DOHH2 (cell line): ENCODE results near the gene IGSF9B.

Source experiments
- H3F3A ChIP-seq: fragments of 200-600 bp; sonication (generic), shearing (Covaris generic); 2 replicates; pipeline ENCODE4 v1.6.0; 2016; ENCODE audit warnings: antibody characterized with exemption, mild to moderate bottlenecking; ENCODE audit not compliant: control insufficient read depth, insufficient read depth
- H3K27ac ChIP-seq: fragments of 200-600 bp; sonication (generic); 2 replicates; pipeline ENCODE4 v1.5.1; 2014; ENCODE audit warnings: low read depth, mild to moderate bottlenecking, low read length, moderate library complexity
- H3K27me3 ChIP-seq: fragments of 200-600 bp; sonication (generic); 2 replicates; pipeline ENCODE4 v1.6.1; 2014; ENCODE audit warnings: mild to moderate bottlenecking, low read length, mixed read lengths; ENCODE audit not compliant: control insufficient read depth
- H3K36me3 ChIP-seq: fragments of 200-600 bp; sonication (generic); 2 replicates; pipeline ENCODE4 v1.6.1; 2014; ENCODE audit warnings: mild to moderate bottlenecking, low read length, moderate library complexity, mixed read lengths; ENCODE audit not compliant: control insufficient read depth
- H3K4me1 ChIP-seq: fragments of 200-600 bp; sonication (generic); 2 replicates; pipeline ENCODE4 v1.6.1; 2014; ENCODE audit warnings: mild to moderate bottlenecking, low read length, mixed read lengths; ENCODE audit not compliant: control insufficient read depth
- H3K4me2 ChIP-seq: fragments of 200-600 bp; sonication (generic); 2 replicates; pipeline ENCODE4 v1.6.0; 2014; ENCODE audit warnings: mild to moderate bottlenecking, low read length, moderate library complexity
- H3K4me3 ChIP-seq: fragments of 200-600 bp; sonication (generic); 2 replicates; pipeline ENCODE4 v1.5.1; 2014; ENCODE audit warnings: mild to moderate bottlenecking, low read length, mixed read lengths
- H3K79me2 ChIP-seq: fragments of 200-600 bp; sonication (generic); 2 replicates; pipeline ENCODE4 v1.6.1; 2014; ENCODE audit warnings: mild to moderate bottlenecking, low read length, mixed read lengths; ENCODE audit not compliant: control insufficient read depth
- H3K9me2 ChIP-seq: fragments of 200-600 bp; sonication (generic); replicated peaks from 2 replicates; pipeline ENCODE4 v1.6.1; 2014; ENCODE audit warnings: mild to moderate bottlenecking, low read length, mixed read lengths; ENCODE audit not compliant: control insufficient read depth
- H3K9me3 ChIP-seq: fragments of 200-600 bp; sonication (generic); 2 replicates; pipeline ENCODE4 v1.6.1; 2014; ENCODE audit warnings: antibody characterized with exemption, low read length, mixed read lengths; ENCODE audit not compliant: control insufficient read depth, insufficient read depth
- H4K20me1 ChIP-seq: fragments of 200-600 bp; sonication (generic); 2 replicates; pipeline ENCODE4 v1.6.0; 2014; ENCODE audit warnings: low read depth, mild to moderate bottlenecking, antibody characterized with exemption, low read length, moderate library complexity; ENCODE audit not compliant: control insufficient read depth, insufficient read depth
- EZH2phosphoT487 ChIP-seq: fragments of 200-600 bp; sonication (generic); IDR thresholded peaks from 2 replicates; pipeline ENCODE4 v1.6.1; 2017; ENCODE audit warnings: borderline replicate concordance, mild to moderate bottlenecking, antibody characterized with exemption, low read length, moderate library complexity, mixed read lengths
- TF ChIP-seq, protein P1 (sequence below): fragments of 200-600 bp; sonication (generic); IDR thresholded peaks from one replicate; pipeline ENCODE4 v1.5.1; 2014; ENCODE audit warnings: antibody characterized with exemption, mild to moderate bottlenecking, low read depth, low read length; ENCODE audit not compliant: poor library complexity, severe bottlenecking

The IGSF9B gene

GRCh38 chr11:133892584-133893380 lies 64.0 kb downstream of the IGSF9B start:
- Histone ChIP-seq H3K27me3 (no peaks in the 10 kb centered on the region), H3K27ac (no peak overlapping the region), H3K4me1 (no peaks in the 10 kb centered on the region), H3K9me3 (no peaks in the 10 kb centered on the region), H3K4me2 (no peak overlapping the region), H3K9me2 (no peaks in the 10 kb centered on the region), H3F3A (no peaks in the 10 kb centered on the region), H4K20me1 (no peaks in the 10 kb centered on the region), H3K79me2 (no peaks in the 10 kb centered on the region), H3K36me3 (no peaks in the 10 kb centered on the region), H3K4me3 (no peak overlapping the region)
- no peak for TF ChIP-seq EZH2phosphoT487
- TF ChIP-seq, protein P1, sequence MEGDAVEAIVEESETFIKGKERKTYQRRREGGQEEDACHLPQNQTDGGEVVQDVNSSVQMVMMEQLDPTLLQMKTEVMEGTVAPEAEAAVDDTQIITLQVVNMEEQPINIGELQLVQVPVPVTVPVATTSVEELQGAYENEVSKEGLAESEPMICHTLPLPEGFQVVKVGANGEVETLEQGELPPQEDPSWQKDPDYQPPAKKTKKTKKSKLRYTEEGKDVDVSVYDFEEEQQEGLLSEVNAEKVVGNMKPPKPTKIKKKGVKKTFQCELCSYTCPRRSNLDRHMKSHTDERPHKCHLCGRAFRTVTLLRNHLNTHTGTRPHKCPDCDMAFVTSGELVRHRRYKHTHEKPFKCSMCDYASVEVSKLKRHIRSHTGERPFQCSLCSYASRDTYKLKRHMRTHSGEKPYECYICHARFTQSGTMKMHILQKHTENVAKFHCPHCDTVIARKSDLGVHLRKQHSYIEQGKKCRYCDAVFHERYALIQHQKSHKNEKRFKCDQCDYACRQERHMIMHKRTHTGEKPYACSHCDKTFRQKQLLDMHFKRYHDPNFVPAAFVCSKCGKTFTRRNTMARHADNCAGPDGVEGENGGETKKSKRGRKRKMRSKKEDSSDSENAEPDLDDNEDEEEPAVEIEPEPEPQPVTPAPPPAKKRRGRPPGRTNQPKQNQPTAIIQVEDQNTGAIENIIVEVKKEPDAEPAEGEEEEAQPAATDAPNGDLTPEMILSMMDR, result no peak

GRCh38 chr11:133892126-133892525 lies 64.6 kb downstream of the IGSF9B start:
- H3K4me2 ChIP-seq, result no peak overlapping the region
- H3K4me1 ChIP-seq, result no peaks in the 10 kb centered on the region
- no peak overlapping the region for H3K27ac ChIP-seq
- H3K36me3 ChIP-seq, result no peaks in the 10 kb centered on the region
- no peaks in the 10 kb centered on the region for H3K27me3 ChIP-seq
- no peak overlapping the region for H3K4me3 ChIP-seq
- TF ChIP-seq, protein P1, result no peak
- TF ChIP-seq EZH2phosphoT487, result no peak
- no peaks in the 10 kb centered on the region for H4K20me1 ChIP-seq
- no peaks in the 10 kb centered on the region for H3K9me2 ChIP-seq
- H3K9me3 ChIP-seq, result no peaks in the 10 kb centered on the region
- no peaks in the 10 kb centered on the region for H3F3A ChIP-seq
- no peaks in the 10 kb centered on the region for H3K79me2 ChIP-seq

- Histone ChIP-seq H4K20me1 (no peaks in the 10 kb centered on the region), H3K4me2 (no peak overlapping the region), H3K79me2 (no peaks in the 10 kb centered on the region), H3K4me1 (no peaks in the 10 kb centered on the region), H3K9me3 (no peaks in the 10 kb centered on the region), H3K27me3 (no peaks in the 10 kb centered on the region), H3K9me2 (no peaks in the 10 kb centered on the region), H3K4me3 (no peak overlapping the region), H3F3A (no peaks in the 10 kb centered on the region), H3K36me3 (no peaks in the 10 kb centered on the region), H3K27ac (no peak overlapping the region)
- no peak for TF ChIP-seq EZH2phosphoT487
- TF ChIP-seq, protein P1, result no peak
Measured at GRCh38 chr11:133889893-133890292, 66.9 kb downstream of the IGSF9B start.
